ENCODE data around the gene GAA. TPM values are rescaled to one million over a fixed set of nuclear protein-coding genes. Genes with fewer than 3 reads are reported as not detected.

Gene GAA
- total RNA-seq, 1 experiment from 2014 or later, result 30.3 TPM

DNA sequence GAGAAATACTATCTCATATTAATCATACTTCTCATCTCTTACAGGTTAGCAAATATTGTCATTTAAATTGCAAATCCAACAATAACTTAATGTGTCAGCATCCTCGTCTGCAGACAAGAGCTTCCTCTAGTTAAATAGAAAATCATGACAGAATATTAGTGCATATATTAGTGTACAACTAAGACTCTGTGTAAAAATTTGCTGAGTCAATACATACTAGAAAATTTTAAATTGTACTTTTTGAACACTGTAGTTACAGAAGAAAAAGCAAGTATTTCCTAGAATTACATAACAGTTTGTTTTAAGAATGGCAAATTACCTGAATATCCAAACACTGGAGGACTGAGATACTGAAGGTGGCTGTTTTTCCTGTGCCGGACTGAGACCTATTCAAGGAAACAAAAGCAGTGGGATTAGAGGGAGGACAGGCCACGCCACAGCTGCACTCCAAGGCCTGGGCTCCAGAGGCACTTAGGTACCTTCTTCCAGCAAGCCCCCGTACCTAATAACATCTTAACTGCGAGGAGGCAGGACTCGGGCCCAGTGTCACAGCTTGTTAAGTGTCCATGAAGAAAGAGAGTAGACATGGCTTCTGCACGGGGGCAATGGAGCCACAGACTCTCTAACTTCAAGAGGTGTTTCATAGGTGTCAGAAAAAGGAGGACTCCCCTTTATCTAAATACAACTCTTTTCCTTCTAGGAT lies 40.2 kb downstream of the GAA start:
- no peak overlapping the region for H2BK20ac ChIP-seq (ENCODE audit: low read depth, low read length, poor library complexity, severe bottlenecking)
- H3K27me3 Mint-ChIP-seq (ENCODE audit: low read depth), result no peaks in the 10 kb centered on the region
- H3K79me2 ChIP-seq (ENCODE audit: insufficient read depth, low read length), result peaks cover 21% of the 10 kb centered on the region; the same call in 1 of the 2 replicates
- H3K79me1 ChIP-seq (ENCODE audit: insufficient read depth, low read depth, low read length, poor library complexity, severe bottlenecking), result peaks cover 4% of the 10 kb centered on the region
- WGBS (ENCODE audit: extremely low coverage, insufficient read length, low lambda C conversion rate), result no CpG with 5 or more reads among the region's 7 CpGs
- H2BK12ac ChIP-seq (ENCODE audit: insufficient read length, low read depth, low read length), result no peak overlapping the region
- TF ChIP-seq, protein P1, sequence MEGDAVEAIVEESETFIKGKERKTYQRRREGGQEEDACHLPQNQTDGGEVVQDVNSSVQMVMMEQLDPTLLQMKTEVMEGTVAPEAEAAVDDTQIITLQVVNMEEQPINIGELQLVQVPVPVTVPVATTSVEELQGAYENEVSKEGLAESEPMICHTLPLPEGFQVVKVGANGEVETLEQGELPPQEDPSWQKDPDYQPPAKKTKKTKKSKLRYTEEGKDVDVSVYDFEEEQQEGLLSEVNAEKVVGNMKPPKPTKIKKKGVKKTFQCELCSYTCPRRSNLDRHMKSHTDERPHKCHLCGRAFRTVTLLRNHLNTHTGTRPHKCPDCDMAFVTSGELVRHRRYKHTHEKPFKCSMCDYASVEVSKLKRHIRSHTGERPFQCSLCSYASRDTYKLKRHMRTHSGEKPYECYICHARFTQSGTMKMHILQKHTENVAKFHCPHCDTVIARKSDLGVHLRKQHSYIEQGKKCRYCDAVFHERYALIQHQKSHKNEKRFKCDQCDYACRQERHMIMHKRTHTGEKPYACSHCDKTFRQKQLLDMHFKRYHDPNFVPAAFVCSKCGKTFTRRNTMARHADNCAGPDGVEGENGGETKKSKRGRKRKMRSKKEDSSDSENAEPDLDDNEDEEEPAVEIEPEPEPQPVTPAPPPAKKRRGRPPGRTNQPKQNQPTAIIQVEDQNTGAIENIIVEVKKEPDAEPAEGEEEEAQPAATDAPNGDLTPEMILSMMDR (conservative IDR thresholded peaks at IDR 0.05), result no peak
- peaks cover 12 to 17% of the 10 kb centered on the region in 2 experiments for H3K4me1 Mint-ChIP-seq
- no peaks in the 10 kb centered on the region for H3K9me3 Mint-ChIP-seq
- H3K27me3 ChIP-seq (ENCODE audit: insufficient read depth, low read length), result no peaks in the 10 kb centered on the region
- H3K4me1 ChIP-seq (ENCODE audit: insufficient read depth, low read length), result peaks cover 3% of the 10 kb centered on the region; the same call in 1 of the 2 replicates
- H3K9ac ChIP-seq (ENCODE audit: extremely low read depth, insufficient read length, low read length), result no peak overlapping the region
- H4K91ac ChIP-seq (ENCODE audit: insufficient read length, low read depth, low read length), result no peak overlapping the region
- no peak overlapping the region for H3K56ac ChIP-seq (ENCODE audit: insufficient read length, low read depth, low read length)
- no peak overlapping the region for H3K18ac ChIP-seq (ENCODE audit: insufficient read length, low read depth, low read length)
- H4K20me1 ChIP-seq (ENCODE audit: control insufficient read depth, insufficient read depth, insufficient read length), result no peaks in the 10 kb centered on the region
- DNase-seq, result no peak
- no peak overlapping the region for H2AK5ac ChIP-seq (ENCODE audit: insufficient read length, low read length)
- peaks cover 55 to 91% (median 91%) of the 10 kb centered on the region in 3 experiments for H3K36me3 Mint-ChIP-seq (ENCODE audit: insufficient read depth in 1 of 3, low read depth in 3 of 3)
- H3K9me3 ChIP-seq (ENCODE audit: control insufficient read depth, low read depth, low read length), result no peaks in the 10 kb centered on the region
- no peak overlapping the region for H3K23ac ChIP-seq (ENCODE audit: insufficient read length, low read depth, low read length)
- H4K5ac ChIP-seq (ENCODE audit: insufficient read length, low read depth, low read length), result no peak overlapping the region
- H2BK120ac ChIP-seq (ENCODE audit: low read depth, low read length, poor library complexity, severe bottlenecking), result no peak overlapping the region
- no peak overlapping the region for H3K4ac ChIP-seq (ENCODE audit: low read depth, low read length)
- no peak overlapping the region for H4K8ac ChIP-seq (replicated peaks; ENCODE audit: insufficient read length, low read depth, low read length)
- no peak overlapping the region for H3K14ac ChIP-seq (ENCODE audit: insufficient read depth, low read length)
- no peak overlapping the region for H2BK5ac ChIP-seq (ENCODE audit: insufficient read length, low read length)
- no peak overlapping the region for H3K4me2 ChIP-seq (ENCODE audit: insufficient read depth, insufficient read length, low read length)
- H3K23me2 ChIP-seq (ENCODE audit: insufficient read length, low read depth, low read length, poor library complexity, severe bottlenecking), result peaks cover 6% of the 10 kb centered on the region
- no peak overlapping the region for H3K27ac Mint-ChIP-seq
- H3K4me3 Mint-ChIP-seq, result no peak overlapping the region
- H3T11ph ChIP-seq (ENCODE audit: low read length), result no peak overlapping the region
- no peak overlapping the region for H2AFZ ChIP-seq (ENCODE audit: low read length)
- H3K27ac ChIP-seq (ENCODE audit: insufficient read length, low read depth, low read length), result no peak overlapping the region
- no peak overlapping the region for H2BK15ac ChIP-seq (ENCODE audit: low read depth, low read length)

Measured in H9 (cell line).